ENCODE data around the gene GSTA4.

The GSTA4 gene

GRCh38 chr6:53028467-53028866, 33.4 kb upstream of the GSTA4 start:
- TF ChIP-seq CTCF (IDR thresholded peaks at IDR 0.05; ENCODE audit: low read depth, low read length) = no peak
- H3K4me3 ChIP-seq (ENCODE audit: low read depth, low read length) = no peak overlapping the region

DNA sequence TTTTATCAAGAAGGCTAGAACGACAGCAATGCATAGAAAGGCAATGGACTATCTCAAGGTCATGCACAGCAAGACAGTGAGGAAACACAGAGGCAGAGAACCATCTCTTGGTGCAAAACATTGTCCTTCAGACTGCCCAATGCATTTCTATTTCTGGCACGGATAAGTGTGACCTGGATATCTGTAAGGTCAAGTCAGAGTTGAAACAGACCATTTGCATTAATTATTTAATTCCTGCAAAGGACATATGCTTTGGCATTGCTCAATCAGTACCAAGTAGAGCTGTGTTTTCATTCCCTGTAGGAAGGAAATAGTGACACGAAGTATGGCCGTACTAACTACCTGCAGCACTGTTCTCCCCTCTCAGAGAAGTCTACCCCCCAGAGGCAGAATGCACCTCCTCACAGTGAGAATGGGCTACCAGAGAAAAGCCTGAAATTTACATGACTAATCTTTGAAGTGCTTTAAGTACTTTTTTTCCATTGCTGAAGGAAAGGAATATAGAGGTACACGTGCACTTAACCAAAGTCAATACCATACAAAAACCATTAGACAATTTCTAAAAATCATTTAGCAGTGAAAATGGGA, 32.1 kb upstream of the GSTA4 start:
- TF ChIP-seq CTCF (IDR thresholded peaks at IDR 0.05; ENCODE audit: low read depth, low read length) = no peak
- no peak overlapping the region for H3K4me3 ChIP-seq (ENCODE audit: low read depth, low read length)

- H3K4me3 ChIP-seq (ENCODE audit: low read depth, low read length) = no peak overlapping the region
- TF ChIP-seq CTCF (IDR thresholded peaks at IDR 0.05; ENCODE audit: low read depth, low read length) = no peak
Measured at GRCh38 chr6:53026526-53026925, 31.4 kb upstream of the GSTA4 start.

GRCh38 chr6:53023323-53023722, 28.2 kb upstream of the GSTA4 start:
- no peak for TF ChIP-seq CTCF (IDR thresholded peaks at IDR 0.05; ENCODE audit: low read depth, low read length)
- no peak overlapping the region for H3K4me3 ChIP-seq (ENCODE audit: low read depth, low read length)

GRCh38 chr6:53020005-53020744, 25.1 kb upstream of the GSTA4 start:
- H3K4me3 ChIP-seq (ENCODE audit: low read depth, low read length) = no peak overlapping the region
- TF ChIP-seq CTCF (IDR thresholded peaks at IDR 0.05; ENCODE audit: low read depth, low read length) = no peak

- no peak overlapping the region for H3K4me3 ChIP-seq (ENCODE audit: low read depth, low read length)
- no peak for TF ChIP-seq CTCF (IDR thresholded peaks at IDR 0.05; ENCODE audit: low read depth, low read length)
Measured at GRCh38 chr6:53018446-53018845, 23.4 kb upstream of the GSTA4 start.

GRCh38 chr6:53015486-53015885, 20.4 kb upstream of the GSTA4 start:
- TF ChIP-seq CTCF (IDR thresholded peaks at IDR 0.05; ENCODE audit: low read depth, low read length) = no peak
- no peak overlapping the region for H3K4me3 ChIP-seq (ENCODE audit: low read depth, low read length)

Data from WI38 (cell line).